HEK293T (cell line): ENCODE data around the gene PLAGL2.

Source experiments
- BHLHE40 ChIP-seq: fragments of 450-650 bp; IDR thresholded peaks from 2 replicates; pipeline ENCODE4 v1.6.1; 2016; ENCODE audit warnings: mild to moderate bottlenecking, moderate library complexity, borderline replicate concordance
- CTBP1 ChIP-seq: fragments of 450-650 bp; IDR thresholded peaks from 2 replicates; pipeline ENCODE4 v1.6.1; 2016; ENCODE audit warnings: borderline replicate concordance
- FOXA1 ChIP-seq: fragments of 450-650 bp; IDR thresholded peaks from 2 replicates; pipeline ENCODE4 v1.6.1; 2016; ENCODE audit warnings: mild to moderate bottlenecking
- FOXK2 ChIP-seq: fragments of 450-650 bp; IDR thresholded peaks from 2 replicates; pipeline ENCODE4 v1.6.1; 2016; ENCODE audit warnings: mild to moderate bottlenecking
- L3MBTL2 ChIP-seq: fragments of 450-650 bp; conservative IDR thresholded peaks from 2 replicates; pipeline ENCODE4 v1.6.1; 2016; ENCODE audit warnings: mild to moderate bottlenecking
- LEF1 ChIP-seq: fragments of 450-650 bp; IDR thresholded peaks from 2 replicates; pipeline ENCODE4 v1.6.1; 2017; ENCODE audit warnings: mild to moderate bottlenecking, borderline replicate concordance
- SUZ12 ChIP-seq: fragments of 450-650 bp; IDR thresholded peaks from 2 replicates; pipeline ENCODE4 v1.6.1; 2016; ENCODE audit warnings: mild to moderate bottlenecking
- TARDBP ChIP-seq: fragments of 450-650 bp; IDR thresholded peaks from 2 replicates; pipeline ENCODE4 v1.6.1; 2016
- ZNF384 ChIP-seq: fragments of 450-650 bp; IDR thresholded peaks from 2 replicates; pipeline ENCODE4 v1.6.1; 2016

DNA sequence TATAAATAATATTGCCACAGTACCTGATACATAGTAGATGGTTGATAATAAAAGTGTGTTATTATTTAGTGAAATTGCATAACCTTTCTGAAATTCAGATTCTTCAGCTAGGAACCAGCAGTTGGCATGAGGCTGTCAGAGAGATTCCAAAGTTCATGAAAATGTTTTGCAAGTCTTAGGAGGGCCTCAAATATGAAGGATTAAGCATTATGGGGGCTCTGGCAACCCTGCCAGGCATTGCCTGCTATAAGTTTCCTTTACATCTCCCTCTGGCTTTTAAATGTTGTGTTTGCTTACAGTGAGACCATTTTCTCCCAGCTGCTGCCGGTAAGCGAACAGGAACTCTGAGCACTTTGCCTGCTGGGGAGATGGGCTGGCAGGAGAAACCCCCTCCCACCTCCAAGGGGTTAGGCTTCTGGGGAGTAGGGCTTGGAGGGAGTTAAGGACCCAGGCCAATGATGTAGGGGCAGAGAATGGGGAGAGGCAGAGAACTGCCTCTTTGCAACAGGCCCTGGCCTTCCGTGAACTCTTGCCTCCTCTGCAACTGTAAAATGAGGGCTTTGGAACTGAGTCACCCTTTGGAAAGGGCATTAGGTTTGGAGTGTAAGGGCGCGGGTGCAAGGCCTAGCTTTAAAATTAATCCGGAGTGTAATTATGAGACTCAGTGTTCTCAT is 36.7 kb upstream of the PLAGL2 start:
- TF ChIP-seq ZNF384 (no peak), FOXA1 (no peak), TARDBP (no peak), SUZ12 (no peak), CTBP1 (no peak), L3MBTL2 (no peak), FOXK2 (no peak), LEF1 (no peak), BHLHE40 (no peak)
